PC-9 (cell line): ENCODE data around the gene WDR26.

ENCODE experiments used
- CTCF ChIP-seq: fragments of 200-600 bp; sonication (generic); conservative IDR thresholded peaks from 2 replicates; pipeline ENCODE4 v1.6.1; 2017; ENCODE audit warnings: mixed run types, antibody characterized with exemption, mild to moderate bottlenecking, moderate library complexity
- EZH2 ChIP-seq: fragments of 200-600 bp; sonication (generic); IDR thresholded peaks from 2 replicates; pipeline ENCODE4 v1.8.0; 2017; ENCODE audit warnings: antibody characterized with exemption, low read depth

GRCh38 chr1:224390517-224390916 lies 44.1 kb downstream of the WDR26 start:
- TF ChIP-seq EZH2, result no peak
- no peak for TF ChIP-seq CTCF
